GM19467 (cell line): ENCODE data around the gene ERLIN1.
"Not testable (repeated sequence)": the region's sequence is repeated elsewhere in the genome, so short reads cannot be mapped to it uniquely, and the experiment has no call there.

Source experiments
- ATAC-seq: cut with Tn5 transposase; IDR thresholded peaks from one replicate; pipeline ENCODE4 v1.9.1; 2021; ENCODE audit warnings: mild to moderate bottlenecking, moderate library complexity; ENCODE audit not compliant: unreplicated experiment

Gene ERLIN1

DNA sequence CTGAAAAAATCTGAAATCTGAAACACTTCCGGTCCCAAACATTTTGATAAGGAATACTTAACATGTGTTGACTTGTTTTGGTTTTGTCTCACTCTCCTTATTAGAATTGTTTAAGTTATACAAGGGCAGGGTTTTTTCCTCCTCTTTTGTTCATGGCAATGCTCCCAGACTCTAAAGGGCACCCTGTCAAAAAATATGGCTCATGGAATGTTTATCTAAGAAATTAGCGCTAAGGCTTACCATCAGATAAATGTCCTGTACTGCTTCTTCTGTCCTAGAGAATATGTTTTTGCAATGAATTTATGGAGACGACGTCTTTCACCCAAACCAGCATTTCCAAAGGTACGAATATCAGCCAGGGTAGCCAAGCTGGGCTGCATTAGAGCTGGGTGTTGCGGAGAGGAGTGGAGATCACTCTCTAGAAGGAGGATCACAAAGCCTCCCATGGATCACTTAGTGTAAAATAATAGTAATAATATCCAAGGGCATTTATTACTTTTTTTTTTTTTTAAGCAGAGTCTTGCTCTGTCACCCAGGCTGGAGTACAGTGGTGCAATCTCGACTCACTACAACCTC lies 46.8 kb downstream of the ERLIN1 start:
- ATAC-seq, result no peak

DNA sequence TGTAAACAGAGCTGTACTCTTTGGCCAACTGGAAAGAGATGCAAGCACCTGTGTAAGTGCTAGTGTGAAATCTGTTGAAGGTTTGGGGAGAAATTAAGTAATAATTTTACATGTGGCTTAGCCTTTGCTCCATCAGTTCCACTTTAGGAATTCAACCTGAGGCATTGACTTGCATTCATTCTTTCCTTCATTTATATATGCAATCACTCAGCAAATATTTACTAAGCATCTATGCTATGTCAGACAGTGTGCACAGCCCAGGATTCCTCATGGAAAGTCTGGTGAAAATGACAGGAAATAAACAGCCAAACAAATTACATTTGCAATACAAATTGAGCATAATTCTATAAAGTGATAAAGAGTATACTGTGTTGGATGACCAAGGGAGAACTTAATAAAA lies 50.3 kb downstream of the ERLIN1 start:
- ATAC-seq, result no peak

- ATAC-seq, result no peak
These were observed 52.0 kb downstream of the ERLIN1 start for GRCh38 chr10:100133801-100134200.

GRCh38 chr10:100132427-100132826 lies 53.4 kb downstream of the ERLIN1 start:
- no peak for ATAC-seq

DNA sequence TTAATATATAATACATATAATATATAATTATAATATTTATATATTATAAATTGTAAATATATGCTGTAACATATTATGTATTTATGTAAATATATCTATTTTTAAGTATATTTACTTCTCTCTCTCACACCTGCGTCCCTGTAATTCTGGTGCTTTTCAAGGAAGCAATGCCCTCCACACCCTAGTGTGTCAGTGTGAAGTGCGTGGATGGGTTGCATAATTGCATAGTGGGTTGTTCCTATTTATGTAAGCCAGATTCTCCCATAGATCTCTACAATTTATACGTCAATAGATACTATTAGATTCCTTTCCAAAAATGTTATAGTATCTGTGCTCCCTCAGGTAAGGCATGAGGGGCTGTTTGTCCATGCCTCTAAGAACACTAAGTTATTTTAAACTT lies 54.3 kb downstream of the ERLIN1 start:
- no peak for ATAC-seq

- ATAC-seq, result no peak
These were observed 55.0 kb downstream of the ERLIN1 start for GRCh38 chr10:100130831-100131230.

- no peak for ATAC-seq
These were observed 56.4 kb downstream of the ERLIN1 start for GRCh38 chr10:100129424-100129823.

DNA sequence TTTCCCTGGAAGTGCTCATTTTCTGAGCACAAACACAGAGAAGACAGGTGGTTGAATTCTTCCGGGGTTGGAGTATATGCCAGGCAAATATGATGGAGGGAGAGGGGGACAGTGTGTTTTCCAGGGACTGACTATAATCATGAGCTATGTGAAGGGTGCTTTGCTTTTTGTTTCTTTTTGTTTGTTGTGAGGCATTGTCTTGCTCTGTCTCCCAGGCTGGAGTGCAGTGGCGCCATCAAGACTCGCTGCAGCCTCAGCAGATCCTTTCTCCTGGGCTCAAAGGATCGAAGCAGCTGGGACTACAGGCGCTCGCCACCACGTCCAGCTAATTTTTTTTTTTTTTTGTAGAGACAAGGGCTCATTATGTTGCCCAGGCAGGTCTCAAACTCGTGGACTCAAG lies 56.9 kb downstream of the ERLIN1 start:
- ATAC-seq, result no peak

DNA sequence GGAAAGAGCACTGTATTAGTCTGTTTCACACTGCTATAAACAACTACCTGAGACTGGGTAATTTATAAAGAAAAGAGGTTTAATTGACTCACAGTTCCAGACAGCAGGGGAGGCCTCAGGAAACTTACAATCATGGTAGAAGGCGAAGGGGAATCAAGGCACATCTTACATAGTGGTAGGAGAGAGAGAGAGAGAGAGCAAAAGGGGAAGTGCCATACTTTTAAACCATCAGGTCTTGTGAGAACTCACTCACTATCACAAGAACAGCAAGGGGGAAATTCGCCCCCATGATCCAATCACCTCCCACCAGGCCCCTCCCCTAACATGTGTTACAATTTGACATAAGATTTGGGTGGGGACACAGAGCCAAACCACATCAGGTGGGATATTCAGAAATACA lies 60.5 kb downstream of the ERLIN1 start:
- ATAC-seq, result not testable (repeated sequence)

GRCh38 chr10:100124097-100124496 lies 61.7 kb downstream of the ERLIN1 start:
- ATAC-seq, result no peak

GRCh38 chr10:100122780-100123179 lies 63.0 kb downstream of the ERLIN1 start:
- no peak for ATAC-seq

DNA sequence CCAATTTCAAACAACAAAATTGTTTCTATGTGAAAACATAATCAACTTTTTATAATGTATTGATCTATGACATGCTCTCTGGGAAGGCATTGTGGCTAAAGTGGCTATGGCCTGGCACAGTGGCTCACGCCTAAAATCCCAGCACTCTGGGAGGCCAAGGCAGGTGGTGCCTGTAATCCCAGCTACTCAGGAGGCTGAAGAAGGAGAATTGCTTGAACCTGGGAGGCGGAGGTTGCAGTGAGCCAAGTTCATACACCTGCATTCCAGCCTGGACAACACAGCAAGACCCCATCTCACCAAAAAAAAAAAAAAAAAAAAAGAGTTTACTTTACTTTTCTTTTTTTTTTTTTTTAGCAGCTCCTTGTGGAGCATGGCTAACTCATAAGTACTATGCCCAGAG lies 65.3 kb downstream of the ERLIN1 start:
- no peak for ATAC-seq

- no peak for ATAC-seq
These were observed 66.1 kb downstream of the ERLIN1 start for GRCh38 chr10:100119726-100120125.

DNA sequence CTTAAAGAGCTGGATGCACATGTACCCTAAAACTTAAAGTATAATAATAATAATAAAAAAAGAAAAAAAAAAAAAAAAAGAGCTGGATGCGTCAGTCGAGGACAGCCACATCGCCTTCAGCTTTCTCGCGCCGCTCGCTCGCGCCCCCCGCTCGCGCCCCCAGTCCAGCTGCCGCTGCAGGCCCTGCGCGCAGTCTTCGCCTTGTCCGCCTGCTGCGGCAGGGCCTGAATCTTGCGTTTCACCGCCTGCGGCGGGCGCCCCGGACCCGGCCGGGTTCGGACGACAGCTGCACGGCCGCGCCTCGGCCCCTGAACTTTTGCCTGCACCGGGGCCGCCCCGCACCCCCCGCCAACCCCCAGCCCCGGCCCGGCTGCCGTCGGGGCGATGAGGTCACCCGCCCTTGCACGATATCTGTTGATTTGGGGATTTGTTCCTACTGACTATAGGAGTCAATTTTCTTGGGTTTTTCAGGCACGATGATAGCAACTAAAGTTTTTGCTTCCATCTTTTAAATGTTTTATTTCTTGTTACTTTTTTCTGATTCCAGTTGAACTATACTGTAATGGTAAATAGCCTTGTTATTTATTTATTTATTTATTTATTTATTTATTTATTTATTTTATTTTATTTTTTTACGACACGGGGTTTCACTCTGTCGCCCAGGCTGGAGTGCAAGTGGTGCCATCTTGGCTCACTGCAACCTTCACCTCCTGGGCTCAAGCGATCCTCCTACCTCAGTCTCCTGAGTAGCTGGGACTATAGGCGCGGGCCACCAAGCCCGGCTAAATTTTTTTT lies 70.7 kb downstream of the ERLIN1 start:
- no peak for ATAC-seq

DNA sequence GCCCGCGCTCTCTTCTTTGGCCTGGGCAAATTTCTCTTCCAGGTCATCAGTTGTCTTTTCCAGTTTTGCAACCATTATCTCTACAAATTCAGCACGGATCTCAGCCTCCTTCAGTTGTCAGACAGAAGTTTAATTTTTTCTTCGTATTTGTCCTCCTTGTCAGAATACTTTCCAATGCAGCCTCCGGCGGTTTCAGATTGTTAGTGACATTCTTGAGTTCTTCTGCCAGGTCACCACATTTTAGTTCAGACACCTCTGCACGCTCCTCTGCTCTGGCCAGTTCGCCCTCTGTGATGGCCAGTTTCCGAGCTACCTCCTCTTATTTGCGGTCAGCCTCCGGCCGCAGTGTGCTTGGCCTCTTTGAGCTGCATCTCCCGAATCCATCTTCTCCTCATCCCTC lies 71.4 kb downstream of the ERLIN1 start:
- no peak for ATAC-seq

DNA sequence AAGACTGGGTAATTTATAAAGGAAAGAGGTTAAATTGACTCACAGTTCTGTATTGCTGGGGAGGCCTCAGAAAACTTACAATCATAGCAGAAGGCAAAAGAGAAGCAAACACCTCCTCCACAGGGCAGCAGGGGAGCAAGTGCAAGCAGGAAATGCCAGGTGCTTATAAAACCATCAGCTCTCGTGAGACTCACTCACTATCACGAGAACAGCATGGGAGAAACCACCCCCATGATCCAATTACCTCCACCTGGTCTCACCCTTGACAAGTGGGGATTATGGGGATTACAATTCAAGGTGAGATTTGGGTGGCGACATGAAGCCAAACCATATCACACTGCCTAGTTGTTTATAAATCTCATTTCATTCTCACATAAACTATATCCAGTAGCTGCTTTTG lies 76.2 kb downstream of the ERLIN1 start:
- ATAC-seq, result no peak

GRCh38 chr10:100106865-100107264 lies 79.0 kb downstream of the ERLIN1 start:
- no peak for ATAC-seq

DNA sequence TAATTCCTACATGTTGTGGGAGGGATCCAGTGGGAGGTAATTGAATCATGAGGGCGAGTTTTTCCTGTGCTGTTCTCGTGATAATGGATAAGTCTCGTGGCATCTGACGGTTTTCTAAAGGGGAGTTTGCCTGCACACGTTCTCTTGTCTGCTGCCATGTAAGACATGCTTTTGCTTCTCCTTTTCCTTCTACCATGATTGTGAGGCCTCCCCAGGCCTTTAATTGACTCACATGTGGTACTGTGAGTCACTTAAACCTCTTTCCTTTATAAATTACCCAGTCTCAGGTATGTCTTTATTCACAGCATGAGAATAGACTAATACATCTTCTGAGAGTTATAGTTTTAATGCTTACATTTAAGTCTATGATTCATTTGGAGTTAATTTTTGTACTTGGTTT lies 81.5 kb downstream of the ERLIN1 start:
- no peak for ATAC-seq

- no peak for ATAC-seq
These were observed 82.2 kb downstream of the ERLIN1 start for GRCh38 chr10:100103581-100103980.

- ATAC-seq, result no peak
These were observed 84.4 kb downstream of the ERLIN1 start for GRCh38 chr10:100101192-100102076.

DNA sequence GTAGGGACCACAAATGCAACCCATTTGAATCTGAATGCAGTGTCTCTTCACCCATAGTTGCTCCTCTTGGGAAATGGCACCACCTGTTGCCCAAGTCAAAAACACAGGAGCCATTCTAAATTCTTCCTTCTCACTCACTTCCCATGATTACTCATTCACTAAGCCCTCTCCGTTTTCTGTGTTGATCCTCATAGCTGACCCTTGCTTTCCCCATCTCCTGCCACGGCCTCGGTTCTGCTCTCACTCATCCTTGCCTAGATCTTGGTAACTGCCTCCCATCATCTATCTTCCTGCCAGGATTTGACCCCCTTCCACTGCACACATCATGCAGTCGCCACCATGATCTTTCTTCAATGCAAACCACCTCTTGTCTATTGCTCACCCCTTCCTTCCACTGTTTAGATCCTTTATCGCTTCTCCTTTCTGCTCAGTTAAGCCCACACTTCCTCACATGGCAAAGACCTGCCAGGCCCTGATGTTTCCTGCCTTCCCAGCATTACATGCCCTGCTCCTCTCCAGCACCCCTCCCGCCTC lies 85.1 kb downstream of the ERLIN1 start:
- no peak for ATAC-seq
